ENCODE results near the gene C1QTNF4. TPM values are rescaled to one million over a fixed set of nuclear protein-coding genes. Genes with fewer than 3 reads are reported as not detected.

C1QTNF4 gene
- total and polyA plus RNA-seq, 9 of the 15 experiments (the other 6 are each of a cell fraction or from before 2014, with no cell fraction given) = not detected

DNA sequence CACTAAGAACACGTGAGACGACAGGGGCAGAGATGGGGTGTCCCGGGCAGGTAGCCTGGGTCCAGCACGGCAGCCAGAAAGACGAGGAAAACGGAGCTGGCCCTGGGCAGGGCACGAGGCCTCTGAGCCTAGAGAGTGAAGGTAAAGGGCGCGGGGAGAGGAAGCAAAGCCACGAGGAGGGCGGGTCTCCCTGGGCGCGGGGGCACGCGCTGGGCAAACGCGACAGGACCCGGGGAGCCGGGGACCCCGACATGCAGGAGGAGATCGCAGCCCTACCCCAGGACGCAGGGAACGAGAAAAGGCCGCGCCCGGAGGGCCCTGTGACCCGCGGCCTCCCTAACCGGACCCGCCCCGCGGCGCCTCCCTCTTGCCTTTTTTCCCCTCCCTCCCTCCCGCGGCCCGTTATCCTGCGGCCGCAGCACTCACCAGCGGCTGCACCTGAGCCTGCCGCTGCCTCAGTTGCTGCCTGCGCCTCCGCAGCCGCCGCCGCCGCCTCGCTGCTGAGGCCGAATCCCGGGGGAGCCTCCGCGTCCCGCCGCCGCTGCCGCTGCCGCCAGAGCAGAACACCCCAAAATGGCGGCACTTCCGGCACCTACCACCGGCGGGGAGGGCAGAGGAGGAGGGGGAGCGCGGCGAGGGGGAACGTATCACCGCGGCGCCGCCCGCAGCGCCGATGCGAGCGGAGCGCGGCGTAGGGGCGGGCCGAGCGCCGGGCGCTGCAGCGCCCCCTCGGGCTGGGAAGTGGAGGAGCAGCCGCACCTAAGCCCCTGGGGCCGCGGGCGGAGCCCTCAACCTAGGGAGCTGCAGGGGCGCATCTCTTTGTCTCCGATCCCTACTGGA, 41.4 kb downstream of the C1QTNF4 start, which contains the start of gene CELF1 (continued):
- TF ChIP-seq RHOXF2B (CRISPR knock-in tag; conservative IDR thresholded peaks at IDR 0.05) (no peak), RBM22 (IDR thresholded peaks at IDR 0.05; ENCODE audit: low read depth, low read length, poor library complexity, severe bottlenecking) (no peak), MTA3 (IDR thresholded peaks at IDR 0.05; ENCODE audit: borderline replicate concordance) (peak; percentile 59; the same call in 1 of the 2 replicates), FOXJ3 (CRISPR knock-in tag; IDR thresholded peaks at IDR 0.05) (no peak), HES1 (IDR thresholded peaks at IDR 0.05; ENCODE audit: low read depth) (no peak), ELF1 (tag; IDR thresholded peaks at IDR 0.05) (peak; percentile 83), RFX5 (IDR thresholded peaks at IDR 0.05; ENCODE audit: low read depth, low read length) (no peak), ZNF253 (CRISPR knock-in tag; conservative IDR thresholded peaks at IDR 0.05) (no peak), HNRNPL (IDR thresholded peaks at IDR 0.05; ENCODE audit: low read depth, low read length) (0 out of 2 replicates have a peak, but pooled peaks have one; percentile 38), ZNF644 (tag; IDR thresholded peaks at IDR 0.05; ENCODE audit: low read depth) (peak; percentile 80; the same call in 1 of the 2 replicates), ZNF592 (IDR thresholded peaks at IDR 0.05) (0 out of 2 replicates have a peak, but pooled peaks have one; percentile 38), NR2C1 (IDR thresholded peaks at IDR 0.05) (no peak), NR2C1 (tag; IDR thresholded peaks at IDR 0.05) (no peak), WHSC1 (IDR thresholded peaks at IDR 0.05; ENCODE audit: low read length) (no peak), ZNF354B (CRISPR knock-in tag; IDR thresholded peaks at IDR 0.05) (no peak), AFF1 (IDR thresholded peaks at IDR 0.05; ENCODE audit: low read depth in 1 of 2, partially characterized antibody in 2 of 2) (no peak)
- TF ChIP-seq, protein P1, sequence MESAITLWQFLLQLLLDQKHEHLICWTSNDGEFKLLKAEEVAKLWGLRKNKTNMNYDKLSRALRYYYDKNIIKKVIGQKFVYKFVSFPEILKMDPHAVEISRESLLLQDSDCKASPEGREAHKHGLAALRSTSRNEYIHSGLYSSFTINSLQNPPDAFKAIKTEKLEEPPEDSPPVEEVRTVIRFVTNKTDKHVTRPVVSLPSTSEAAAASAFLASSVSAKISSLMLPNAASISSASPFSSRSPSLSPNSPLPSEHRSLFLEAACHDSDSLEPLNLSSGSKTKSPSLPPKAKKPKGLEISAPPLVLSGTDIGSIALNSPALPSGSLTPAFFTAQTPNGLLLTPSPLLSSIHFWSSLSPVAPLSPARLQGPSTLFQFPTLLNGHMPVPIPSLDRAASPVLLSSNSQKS (CRISPR knock-in tag; IDR thresholded peaks at IDR 0.05) = no peak
- TF ChIP-seq, protein P2, sequence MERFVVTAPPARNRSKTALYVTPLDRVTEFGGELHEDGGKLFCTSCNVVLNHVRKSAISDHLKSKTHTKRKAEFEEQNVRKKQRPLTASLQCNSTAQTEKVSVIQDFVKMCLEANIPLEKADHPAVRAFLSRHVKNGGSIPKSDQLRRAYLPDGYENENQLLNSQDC (CRISPR knock-in tag; IDR thresholded peaks at IDR 0.05) = peak; percentile 52; the same call in 1 of the 2 replicates

Measured in K562 (cell line).